Measurements from ENCODE around the gene RPS6KA6.

The RPS6KA6 gene

GRCh38 chrX:84047339-84047738 is 140.7 kb downstream of the RPS6KA6 start:
- Histone ChIP-seq H3K27ac (ENCODE audit: low read depth, low read length) (no peak overlapping the region), H3K27me3 (ENCODE audit: control insufficient read depth in 1 of 2, insufficient read depth in 2 of 2, low read length in 2 of 2) (no peaks in the 10 kb centered on the region)

GRCh38 chrX:84046403-84046984 is 141.5 kb downstream of the RPS6KA6 start:
- Histone ChIP-seq H3K27ac (ENCODE audit: low read depth, low read length) (no peak overlapping the region), H3K27me3 (ENCODE audit: control insufficient read depth in 1 of 2, insufficient read depth in 2 of 2, low read length in 2 of 2) (no peaks in the 10 kb centered on the region), H3K4me3 (ENCODE audit: low read depth in 1 of 2, low read length in 2 of 2) (no peak overlapping the region), H3K9ac (ENCODE audit: low read depth in 1 of 2, low read length in 2 of 2) (no peak overlapping the region), H3K9me3 (ENCODE audit: control insufficient read depth in 1 of 2, low read length in 2 of 2) (no peaks in the 10 kb centered on the region), H3K36me3 (ENCODE audit: control insufficient read depth in 1 of 2, insufficient read depth in 2 of 2, low read length in 2 of 2) (no peaks in the 10 kb centered on the region), H3K4me1 (ENCODE audit: control insufficient read depth in 1 of 2, insufficient read depth in 2 of 2, low read length in 2 of 2) (no peaks in the 10 kb centered on the region)

More at GRCh38 chrX:84047339-84047738, 140.7 kb downstream of the RPS6KA6 start:
- Histone ChIP-seq H3K9me3 (ENCODE audit: control insufficient read depth in 1 of 2, low read length in 2 of 2) (no peaks in the 10 kb centered on the region), H3K9ac (ENCODE audit: low read depth in 1 of 2, low read length in 2 of 2) (no peak overlapping the region), H3K36me3 (ENCODE audit: control insufficient read depth in 1 of 2, insufficient read depth in 2 of 2, low read length in 2 of 2) (no peaks in the 10 kb centered on the region), H3K4me1 (ENCODE audit: control insufficient read depth in 1 of 2, insufficient read depth in 2 of 2, low read length in 2 of 2) (no peaks in the 10 kb centered on the region), H3K4me3 (ENCODE audit: low read depth in 1 of 2, low read length in 2 of 2) (no peak overlapping the region)

DNA sequence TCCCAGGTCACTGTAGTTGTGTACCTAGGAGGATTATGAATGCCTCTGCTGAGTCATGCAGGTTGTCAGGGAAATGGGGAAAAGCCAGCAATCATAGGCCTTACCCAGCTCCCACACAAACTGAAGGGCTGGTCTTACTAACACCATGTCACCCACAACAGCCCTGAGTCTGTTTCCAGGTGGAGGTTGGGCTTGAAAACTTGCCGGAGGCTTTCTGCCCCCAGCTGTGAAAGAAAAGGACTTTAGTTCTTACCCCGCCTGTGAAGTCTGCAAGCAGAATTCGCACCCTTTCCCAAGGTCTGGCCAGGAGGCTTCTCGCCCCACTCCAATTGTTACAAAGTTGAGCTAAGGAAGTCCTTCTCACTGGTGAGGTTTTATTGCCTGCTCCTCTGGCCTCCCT is 143.9 kb downstream of the RPS6KA6 start:
- no peaks in the 10 kb centered on the region for H3K27me3 ChIP-seq (ENCODE audit: control insufficient read depth in 1 of 2, insufficient read depth in 2 of 2, low read length in 2 of 2)
- H3K36me3 ChIP-seq (ENCODE audit: control insufficient read depth in 1 of 2, insufficient read depth in 2 of 2, low read length in 2 of 2) = no peaks in the 10 kb centered on the region
- H3K4me3 ChIP-seq (ENCODE audit: low read depth in 1 of 2, low read length in 2 of 2) = no peak overlapping the region
- no peak overlapping the region for H3K27ac ChIP-seq (ENCODE audit: low read depth, low read length)
- no peaks in the 10 kb centered on the region for H3K4me1 ChIP-seq (ENCODE audit: control insufficient read depth in 1 of 2, insufficient read depth in 2 of 2, low read length in 2 of 2)
- H3K9ac ChIP-seq (ENCODE audit: low read depth in 1 of 2, low read length in 2 of 2) = no peak overlapping the region
- no peaks in the 10 kb centered on the region for H3K9me3 ChIP-seq (ENCODE audit: control insufficient read depth in 1 of 2, low read length in 2 of 2)

Measured in duodenal mucosa (tissue), 2 donors.